GM19452 (cell line): ENCODE measurements around the gene FGGY.
"Not testable (repeated sequence)": the region's sequence is repeated elsewhere in the genome, so short reads cannot be mapped to it uniquely, and the experiment has no call there.

Experiments
- ATAC-seq: cut with Tn5 transposase; IDR thresholded peaks from one replicate; pipeline ENCODE4 v1.9.1; 2021; ENCODE audit not compliant: unreplicated experiment

The FGGY gene

GRCh38 chr1:59716832-59717231 lies 419.9 kb downstream of the FGGY start:
- no peak for ATAC-seq

GRCh38 chr1:59718064-59718988 lies 421.4 kb downstream of the FGGY start:
- no peak for ATAC-seq

- no peak for ATAC-seq
These were observed 422.1 kb downstream of the FGGY start for GRCh38 chr1:59718989-59719360.

GRCh38 chr1:59720326-59721115 lies 423.6 kb downstream of the FGGY start:
- ATAC-seq = no peak

- no peak for ATAC-seq
These were observed 433.4 kb downstream of the FGGY start for GRCh38 chr1:59730302-59730701.

- no peak for ATAC-seq
These were observed 434.0 kb downstream of the FGGY start for GRCh38 chr1:59730759-59731478.

- no peak for ATAC-seq
These were observed 434.7 kb downstream of the FGGY start for GRCh38 chr1:59731591-59731990.

GRCh38 chr1:59732214-59732955 lies 435.5 kb downstream of the FGGY start:
- ATAC-seq = no peak

GRCh38 chr1:59733443-59734141 lies 436.7 kb downstream of the FGGY start:
- ATAC-seq = no peak

- not testable (repeated sequence) for ATAC-seq
These were observed 439.0 kb downstream of the FGGY start for GRCh38 chr1:59735927-59736326.

- ATAC-seq = no peak
These were observed 439.9 kb downstream of the FGGY start for GRCh38 chr1:59736744-59737143.

GRCh38 chr1:59737638-59738037 lies 440.7 kb downstream of the FGGY start:
- ATAC-seq = no peak

- no peak for ATAC-seq
These were observed 441.3 kb downstream of the FGGY start for GRCh38 chr1:59738152-59738551.

GRCh38 chr1:59738591-59739015 lies 441.7 kb downstream of the FGGY start:
- ATAC-seq = no peak

- no peak for ATAC-seq
These were observed 442.2 kb downstream of the FGGY start for GRCh38 chr1:59739111-59739510.

GRCh38 chr1:59742526-59742925 lies 445.6 kb downstream of the FGGY start:
- no peak for ATAC-seq

GRCh38 chr1:59743324-59744091 lies 446.6 kb downstream of the FGGY start:
- no peak for ATAC-seq

GRCh38 chr1:59747420-59748024 lies 450.6 kb downstream of the FGGY start:
- ATAC-seq = no peak

GRCh38 chr1:59748123-59748522 lies 451.2 kb downstream of the FGGY start:
- no peak for ATAC-seq
